ENCODE measurements around the gene KDM5A. TPM values are rescaled to one million over a fixed set of nuclear protein-coding genes. Genes with fewer than 3 reads are reported as not detected.
"Not testable (repeated sequence)": the region's sequence is repeated elsewhere in the genome, so short reads cannot be mapped to it uniquely, and the experiment has no call there.

KDM5A gene
- total RNA-seq, 1 donor from 2014 or later, result 74.2 TPM

DNA sequence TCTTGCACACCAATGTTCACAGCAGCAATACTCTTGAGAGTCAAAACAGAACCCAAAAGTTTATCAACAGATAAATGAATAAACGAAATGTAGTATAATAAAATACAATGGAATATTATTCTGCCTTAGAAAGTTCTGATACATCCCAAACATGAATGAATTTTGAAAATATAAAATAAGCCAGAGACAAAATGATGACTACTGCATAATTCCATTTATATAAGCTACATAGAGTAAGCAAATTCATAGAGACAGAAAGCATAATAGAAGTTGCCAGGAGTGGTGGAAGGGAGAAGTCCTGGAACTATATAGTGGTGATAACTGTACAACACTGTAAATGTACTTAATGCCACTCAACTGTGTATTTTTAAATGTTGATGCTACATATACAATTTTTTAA lies 21.1 kb downstream of the KDM5A start:
- Histone ChIP-seq H3K4me3 (no peak overlapping the region), H3K27me3 (ENCODE audit: low read depth) (no peaks in the 10 kb centered on the region), H3K27ac (no peak overlapping the region), H3K9me3 (peaks cover 9% of the 10 kb centered on the region), H3K4me1 (no peaks in the 10 kb centered on the region), H3K36me3 (peaks cover 72% of the 10 kb centered on the region)
- no peak for DNase-seq
- TF ChIP-seq, protein P1, sequence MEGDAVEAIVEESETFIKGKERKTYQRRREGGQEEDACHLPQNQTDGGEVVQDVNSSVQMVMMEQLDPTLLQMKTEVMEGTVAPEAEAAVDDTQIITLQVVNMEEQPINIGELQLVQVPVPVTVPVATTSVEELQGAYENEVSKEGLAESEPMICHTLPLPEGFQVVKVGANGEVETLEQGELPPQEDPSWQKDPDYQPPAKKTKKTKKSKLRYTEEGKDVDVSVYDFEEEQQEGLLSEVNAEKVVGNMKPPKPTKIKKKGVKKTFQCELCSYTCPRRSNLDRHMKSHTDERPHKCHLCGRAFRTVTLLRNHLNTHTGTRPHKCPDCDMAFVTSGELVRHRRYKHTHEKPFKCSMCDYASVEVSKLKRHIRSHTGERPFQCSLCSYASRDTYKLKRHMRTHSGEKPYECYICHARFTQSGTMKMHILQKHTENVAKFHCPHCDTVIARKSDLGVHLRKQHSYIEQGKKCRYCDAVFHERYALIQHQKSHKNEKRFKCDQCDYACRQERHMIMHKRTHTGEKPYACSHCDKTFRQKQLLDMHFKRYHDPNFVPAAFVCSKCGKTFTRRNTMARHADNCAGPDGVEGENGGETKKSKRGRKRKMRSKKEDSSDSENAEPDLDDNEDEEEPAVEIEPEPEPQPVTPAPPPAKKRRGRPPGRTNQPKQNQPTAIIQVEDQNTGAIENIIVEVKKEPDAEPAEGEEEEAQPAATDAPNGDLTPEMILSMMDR (IDR thresholded peaks at IDR 0.05), result no peak
- intact Hi-C loops (cut with DNase I), result no loop called here
- ATAC-seq, result no peak

DNA sequence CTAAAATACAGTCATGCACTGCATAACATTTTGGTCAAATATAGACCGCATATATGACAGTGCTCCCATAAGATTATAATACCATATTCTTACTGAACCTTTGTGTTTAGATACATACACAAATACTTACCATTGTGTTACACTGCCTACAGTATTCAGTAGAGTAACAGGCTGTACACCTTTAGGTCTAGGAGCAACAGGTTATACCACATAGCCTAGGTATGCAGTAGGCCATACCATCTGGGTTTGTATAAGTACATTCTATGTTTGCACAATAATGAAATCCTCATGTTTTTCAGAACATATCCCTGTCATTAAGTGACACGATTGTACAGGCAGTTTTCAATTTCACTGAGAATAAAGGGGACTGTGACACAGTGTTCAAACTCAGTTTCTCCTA lies 22.3 kb downstream of the KDM5A start:
- TF ChIP-seq, protein P1 (IDR thresholded peaks at IDR 0.05), result no peak
- intact Hi-C loops (cut with DNase I), result no loop called here
- H3K36me3 ChIP-seq, result peaks cover 84% of the 10 kb centered on the region
- DNase-seq (no peak), ATAC-seq (no peak)
- H3K27me3 ChIP-seq (ENCODE audit: low read depth), result no peaks in the 10 kb centered on the region
- H3K4me1 ChIP-seq, result no peaks in the 10 kb centered on the region
- peaks cover 9% of the 10 kb centered on the region for H3K9me3 ChIP-seq
- H3K27ac ChIP-seq, result no peak overlapping the region
- H3K4me3 ChIP-seq, result no peak overlapping the region

DNA sequence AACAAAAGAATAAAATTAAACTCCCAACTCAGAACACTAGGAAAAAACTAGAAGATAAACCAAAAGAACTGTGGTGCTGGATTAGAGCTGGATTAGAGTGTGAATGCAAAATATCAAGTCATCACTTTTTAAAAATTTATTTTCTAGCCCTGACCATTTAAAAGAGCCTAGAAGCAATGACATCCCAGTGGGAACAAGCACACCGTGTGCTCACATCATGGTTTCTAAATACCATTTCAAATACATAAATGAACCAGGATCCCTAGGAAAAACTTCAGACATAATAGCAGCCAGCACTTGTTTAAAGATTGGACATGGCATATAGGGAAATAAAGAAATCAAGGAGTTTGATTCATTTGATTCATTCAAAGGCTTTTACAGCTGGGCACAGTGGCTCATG lies 30.0 kb downstream of the KDM5A start:
- no peak for DNase-seq
- Histone ChIP-seq H3K36me3 (peaks cover 92% of the 10 kb centered on the region), H3K27me3 (ENCODE audit: low read depth) (no peaks in the 10 kb centered on the region), H3K9me3 (peaks cover 5% of the 10 kb centered on the region), H3K4me3 (no peak overlapping the region), H3K4me1 (no peaks in the 10 kb centered on the region), H3K27ac (no peak overlapping the region)
- TF ChIP-seq, protein P1 (IDR thresholded peaks at IDR 0.05), result no peak
- intact Hi-C loops (cut with DNase I), result no loop called here
- ATAC-seq, result no peak

DNA sequence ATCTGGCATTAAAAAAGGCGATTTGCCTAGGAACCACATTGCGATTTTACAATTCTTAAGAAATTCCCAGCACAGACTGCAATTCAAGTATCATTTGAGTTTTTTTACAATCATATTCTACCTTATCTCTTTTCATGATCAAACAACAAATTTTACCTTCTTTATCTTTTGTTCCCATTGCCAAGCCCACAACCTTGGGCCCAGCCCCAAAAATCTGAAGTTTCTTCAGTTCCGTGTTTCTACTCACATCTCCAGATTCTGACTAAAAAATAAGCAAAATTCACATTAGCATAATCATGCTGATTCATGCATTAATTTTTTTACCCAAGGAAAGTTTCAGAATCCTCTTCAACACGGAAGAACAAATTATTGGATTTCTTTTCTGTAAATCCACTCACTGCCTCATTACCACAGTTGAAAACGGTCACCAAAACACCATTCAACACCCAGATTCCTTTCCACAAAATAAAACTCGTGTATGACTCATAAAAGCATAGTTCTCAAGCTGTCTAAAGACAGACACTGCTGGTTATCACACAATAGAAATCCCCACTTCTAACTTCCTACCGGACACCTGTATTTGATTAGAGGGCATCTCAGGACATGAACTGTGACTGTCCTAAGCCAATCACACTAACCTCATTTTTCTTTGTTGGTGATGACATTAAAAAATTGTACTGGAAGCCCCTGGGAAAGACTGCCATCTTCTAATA lies 32.7 kb downstream of the KDM5A start:
- Histone ChIP-seq H3K36me3 (peaks cover 94% of the 10 kb centered on the region), H3K27me3 (ENCODE audit: low read depth) (no peaks in the 10 kb centered on the region), H3K27ac (no peak overlapping the region), H3K4me3 (no peak overlapping the region), H3K4me1 (no peaks in the 10 kb centered on the region), H3K9me3 (peaks cover 5% of the 10 kb centered on the region)
- DNase-seq, result no peak
- TF ChIP-seq, protein P1 (IDR thresholded peaks at IDR 0.05), result no peak
- ATAC-seq, result no peak
- intact Hi-C loops (cut with DNase I), result no loop called here

DNA sequence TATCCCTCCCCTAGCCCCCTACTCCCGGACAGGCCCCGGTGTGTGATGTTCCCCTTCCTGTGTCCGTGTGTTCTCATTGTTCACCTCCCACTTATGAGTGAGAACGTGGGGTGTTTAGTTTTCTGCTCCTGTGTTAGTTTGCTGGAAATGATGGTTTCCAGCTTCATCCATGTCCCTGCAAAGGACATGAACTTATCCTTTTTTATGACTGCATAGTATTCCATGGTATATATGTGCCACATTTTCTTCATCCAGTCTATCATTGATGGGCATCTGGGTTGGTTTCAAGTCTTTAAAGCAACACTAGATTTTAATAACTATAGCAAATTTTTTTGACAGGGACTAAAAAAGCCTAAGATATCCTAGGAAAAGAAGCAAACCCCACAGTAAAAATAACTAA lies 37.9 kb downstream of the KDM5A start:
- H3K27ac ChIP-seq; H3K4me1 ChIP-seq; ATAC-seq; H3K4me3 ChIP-seq; DNase-seq; H3K27me3 ChIP-seq (ENCODE audit: low read depth); H3K9me3 ChIP-seq; intact Hi-C loops (cut with DNase I): not testable (repeated sequence)
- peaks cover 80% of the 10 kb centered on the region for H3K36me3 ChIP-seq

DNA sequence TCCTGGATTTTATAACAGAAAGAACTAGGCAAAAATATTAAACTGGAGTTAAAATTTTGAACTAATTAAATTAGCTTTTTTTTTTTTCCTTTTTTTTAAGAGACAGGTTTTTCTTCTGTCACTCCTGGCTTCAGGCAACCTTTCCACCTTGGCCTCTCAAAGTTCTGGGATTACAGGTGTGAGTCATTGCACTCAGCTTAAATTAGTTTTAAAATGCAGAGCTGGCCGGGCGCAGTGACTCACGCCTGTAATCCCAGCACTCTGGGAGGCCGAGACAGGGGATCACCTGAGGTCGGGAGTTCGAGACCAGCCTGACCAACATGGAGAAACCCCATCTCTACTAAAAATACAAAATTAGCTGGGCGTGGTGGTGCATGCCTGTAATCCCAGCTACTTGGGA lies 39.5 kb downstream of the KDM5A start:
- H3K4me3 ChIP-seq; H3K9me3 ChIP-seq; DNase-seq; ATAC-seq; H3K4me1 ChIP-seq; H3K27ac ChIP-seq; intact Hi-C loops (cut with DNase I); H3K27me3 ChIP-seq (ENCODE audit: low read depth): not testable (repeated sequence)
- peaks cover 70% of the 10 kb centered on the region for H3K36me3 ChIP-seq

DNA sequence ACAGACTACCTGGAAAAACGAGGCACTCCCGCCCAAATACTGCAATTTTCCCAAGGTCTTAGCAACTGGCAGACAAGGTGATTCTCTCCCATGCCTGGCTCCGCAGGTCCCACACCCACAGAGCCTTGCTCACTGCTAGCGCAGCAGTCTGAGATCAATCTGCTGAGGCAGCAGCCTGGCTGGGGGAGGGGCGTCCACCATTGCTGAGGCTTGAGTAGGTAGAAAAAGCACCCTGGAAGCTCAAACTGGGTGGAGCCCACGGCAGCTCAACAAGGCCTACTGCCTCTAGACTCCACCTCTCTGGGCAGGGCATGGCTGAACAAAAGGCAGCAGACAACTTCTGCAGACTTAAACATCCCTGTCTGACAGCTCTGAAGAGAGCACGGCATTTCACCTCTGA lies 46.1 kb downstream of the KDM5A start:
- DNase-seq; H3K27ac ChIP-seq; H3K27me3 ChIP-seq (ENCODE audit: low read depth); H3K9me3 ChIP-seq; H3K4me1 ChIP-seq; intact Hi-C loops (cut with DNase I); H3K4me3 ChIP-seq; ATAC-seq: not testable (repeated sequence)
- peaks cover 60% of the 10 kb centered on the region for H3K36me3 ChIP-seq
